ENCODE results near the gene SLC9A3.

DNA sequence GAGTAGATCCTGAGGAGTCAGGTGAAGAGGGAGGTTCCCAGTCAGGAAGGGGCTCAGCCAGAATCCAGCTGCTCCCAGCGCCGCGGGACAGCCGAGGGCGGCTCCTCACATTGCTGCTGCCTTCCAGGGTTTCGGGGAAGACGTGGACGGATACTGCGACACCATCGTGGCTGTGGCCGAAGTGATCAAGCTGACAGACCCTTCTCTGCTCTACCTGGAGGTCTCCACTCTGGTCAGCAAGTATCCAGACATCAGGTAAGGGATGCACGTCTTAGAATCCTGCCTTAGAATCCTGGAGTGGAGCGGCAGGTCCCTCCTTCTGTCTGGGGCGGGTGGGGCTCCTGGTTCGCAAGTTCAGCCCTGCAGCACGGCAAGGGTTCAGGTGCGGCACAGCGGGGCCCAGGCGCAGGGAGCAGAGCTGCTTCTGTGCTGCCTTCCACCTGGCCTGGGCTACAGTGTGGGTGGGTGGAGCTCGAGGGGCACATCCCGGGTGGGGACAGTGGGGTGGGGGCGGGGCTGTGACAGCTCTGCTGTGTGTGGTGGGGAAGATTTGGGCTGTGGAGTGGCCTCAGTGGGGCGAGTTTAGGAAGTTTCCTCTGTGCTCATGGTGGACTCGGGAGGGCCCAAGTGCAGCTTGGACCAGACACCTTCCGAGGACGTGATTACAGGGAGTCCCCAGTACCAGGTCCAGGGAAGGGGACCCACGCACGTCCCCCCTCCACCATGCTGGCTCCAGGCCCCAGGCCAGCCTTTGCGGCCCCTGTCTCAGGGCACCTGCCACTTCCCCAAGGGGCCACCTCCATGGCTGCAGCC is 58.5 kb downstream of the SLC9A3 start:
- TF ChIP-seq, protein P1, sequence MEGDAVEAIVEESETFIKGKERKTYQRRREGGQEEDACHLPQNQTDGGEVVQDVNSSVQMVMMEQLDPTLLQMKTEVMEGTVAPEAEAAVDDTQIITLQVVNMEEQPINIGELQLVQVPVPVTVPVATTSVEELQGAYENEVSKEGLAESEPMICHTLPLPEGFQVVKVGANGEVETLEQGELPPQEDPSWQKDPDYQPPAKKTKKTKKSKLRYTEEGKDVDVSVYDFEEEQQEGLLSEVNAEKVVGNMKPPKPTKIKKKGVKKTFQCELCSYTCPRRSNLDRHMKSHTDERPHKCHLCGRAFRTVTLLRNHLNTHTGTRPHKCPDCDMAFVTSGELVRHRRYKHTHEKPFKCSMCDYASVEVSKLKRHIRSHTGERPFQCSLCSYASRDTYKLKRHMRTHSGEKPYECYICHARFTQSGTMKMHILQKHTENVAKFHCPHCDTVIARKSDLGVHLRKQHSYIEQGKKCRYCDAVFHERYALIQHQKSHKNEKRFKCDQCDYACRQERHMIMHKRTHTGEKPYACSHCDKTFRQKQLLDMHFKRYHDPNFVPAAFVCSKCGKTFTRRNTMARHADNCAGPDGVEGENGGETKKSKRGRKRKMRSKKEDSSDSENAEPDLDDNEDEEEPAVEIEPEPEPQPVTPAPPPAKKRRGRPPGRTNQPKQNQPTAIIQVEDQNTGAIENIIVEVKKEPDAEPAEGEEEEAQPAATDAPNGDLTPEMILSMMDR (IDR thresholded peaks at IDR 0.05; ENCODE audit: low read depth, low read length), result no peak
- TF ChIP-seq EZH2phosphoT487 (IDR thresholded peaks at IDR 0.05; ENCODE audit: low read depth), result no peak
